DOHH2 (cell line): ENCODE data around the gene LIN54.
A peak's percentile ranks its signal among the peaks of the same experiment; 100 is the strongest.
"Not testable (repeated sequence)": the region's sequence is repeated elsewhere in the genome, so short reads cannot be mapped to it uniquely, and the experiment has no call there.

Source experiments
- H3F3A ChIP-seq: fragments of 200-600 bp; sonication (generic), shearing (Covaris generic); 2 replicates; pipeline ENCODE4 v1.6.0; 2016; ENCODE audit warnings: antibody characterized with exemption, mild to moderate bottlenecking; ENCODE audit not compliant: control insufficient read depth, insufficient read depth
- H3K27ac ChIP-seq: fragments of 200-600 bp; sonication (generic); 2 replicates; pipeline ENCODE4 v1.5.1; 2014; ENCODE audit warnings: low read depth, mild to moderate bottlenecking, low read length, moderate library complexity
- H3K27me3 ChIP-seq: fragments of 200-600 bp; sonication (generic); 2 replicates; pipeline ENCODE4 v1.6.1; 2014; ENCODE audit warnings: mild to moderate bottlenecking, low read length, mixed read lengths; ENCODE audit not compliant: control insufficient read depth
- H3K36me3 ChIP-seq: fragments of 200-600 bp; sonication (generic); 2 replicates; pipeline ENCODE4 v1.6.1; 2014; ENCODE audit warnings: mild to moderate bottlenecking, low read length, moderate library complexity, mixed read lengths; ENCODE audit not compliant: control insufficient read depth
- H3K4me1 ChIP-seq: fragments of 200-600 bp; sonication (generic); 2 replicates; pipeline ENCODE4 v1.6.1; 2014; ENCODE audit warnings: mild to moderate bottlenecking, low read length, mixed read lengths; ENCODE audit not compliant: control insufficient read depth
- H3K4me2 ChIP-seq: fragments of 200-600 bp; sonication (generic); 2 replicates; pipeline ENCODE4 v1.6.0; 2014; ENCODE audit warnings: mild to moderate bottlenecking, low read length, moderate library complexity
- H3K4me3 ChIP-seq: fragments of 200-600 bp; sonication (generic); 2 replicates; pipeline ENCODE4 v1.5.1; 2014; ENCODE audit warnings: mild to moderate bottlenecking, low read length, mixed read lengths
- H3K79me2 ChIP-seq: fragments of 200-600 bp; sonication (generic); 2 replicates; pipeline ENCODE4 v1.6.1; 2014; ENCODE audit warnings: mild to moderate bottlenecking, low read length, mixed read lengths; ENCODE audit not compliant: control insufficient read depth
- H3K9me2 ChIP-seq: fragments of 200-600 bp; sonication (generic); replicated peaks from 2 replicates; pipeline ENCODE4 v1.6.1; 2014; ENCODE audit warnings: mild to moderate bottlenecking, low read length, mixed read lengths; ENCODE audit not compliant: control insufficient read depth
- H3K9me3 ChIP-seq: fragments of 200-600 bp; sonication (generic); 2 replicates; pipeline ENCODE4 v1.6.1; 2014; ENCODE audit warnings: antibody characterized with exemption, low read length, mixed read lengths; ENCODE audit not compliant: control insufficient read depth, insufficient read depth
- H4K20me1 ChIP-seq: fragments of 200-600 bp; sonication (generic); 2 replicates; pipeline ENCODE4 v1.6.0; 2014; ENCODE audit warnings: low read depth, mild to moderate bottlenecking, antibody characterized with exemption, low read length, moderate library complexity; ENCODE audit not compliant: control insufficient read depth, insufficient read depth
- CTCF ChIP-seq: fragments of 200-600 bp; sonication (generic); IDR thresholded peaks from one replicate; pipeline ENCODE4 v1.5.1; 2014; ENCODE audit warnings: antibody characterized with exemption, mild to moderate bottlenecking, low read depth, low read length; ENCODE audit not compliant: poor library complexity, severe bottlenecking
- EZH2phosphoT487 ChIP-seq: fragments of 200-600 bp; sonication (generic); IDR thresholded peaks from 2 replicates; pipeline ENCODE4 v1.6.1; 2017; ENCODE audit warnings: borderline replicate concordance, mild to moderate bottlenecking, antibody characterized with exemption, low read length, moderate library complexity, mixed read lengths

Gene LIN54

GRCh38 chr4:83010522-83011318, at the start of gene LIN54:
Gene LIN54 (minus strand): TSS chr4:83010823. CDS start chr4:82984844, 25,979 bp downstream.
- Histone ChIP-seq H3K4me1 (peaks cover 28% of the 10 kb centered on the region), H4K20me1 (peaks cover 4% of the 10 kb centered on the region; the same call in 1 of the 2 replicates), H3K79me2 (peaks cover 68% of the 10 kb centered on the region), H3K4me3 (peak within 1 kb of the TSS; percentile 100), H3K4me2 (peak within 1 kb of the TSS; percentile 76), H3K9me2 (no peaks in the 10 kb centered on the region), H3K27ac (peak within 1 kb of the TSS; percentile 68), H3K9me3 (no peaks in the 10 kb centered on the region), H3F3A (peaks cover 16% of the 10 kb centered on the region), H3K36me3 (peaks cover 17% of the 10 kb centered on the region), H3K27me3 (no peaks in the 10 kb centered on the region)
- TF ChIP-seq CTCF (no peak), EZH2phosphoT487 (no peak)

GRCh38 chr4:83054928-83055327, 44.3 kb upstream of the LIN54 start:
- no peaks in the 10 kb centered on the region for H3K9me2 ChIP-seq
- no peak for TF ChIP-seq EZH2phosphoT487
- peak; percentile 59 for TF ChIP-seq CTCF
- no peak overlapping the region for H3K4me3 ChIP-seq
- H3K4me1 ChIP-seq, result no peaks in the 10 kb centered on the region
- H3K9me3 ChIP-seq, result no peaks in the 10 kb centered on the region
- no peak overlapping the region for H3K27ac ChIP-seq
- 0 out of 2 replicates have a peak, but pooled peaks cover 2% of the 10 kb centered on the region for H3F3A ChIP-seq
- no peak overlapping the region for H3K4me2 ChIP-seq
- no peaks in the 10 kb centered on the region for H4K20me1 ChIP-seq
- no peaks in the 10 kb centered on the region for H3K79me2 ChIP-seq
- H3K36me3 ChIP-seq, result peaks cover 33% of the 10 kb centered on the region
- no peaks in the 10 kb centered on the region for H3K27me3 ChIP-seq

- not testable (repeated sequence) for H3K9me2 ChIP-seq, H3K4me3 ChIP-seq, H3K27me3 ChIP-seq, H3K79me2 ChIP-seq, H3F3A ChIP-seq, H3K4me2 ChIP-seq, H3K9me3 ChIP-seq, H4K20me1 ChIP-seq, H3K27ac ChIP-seq
- H3K36me3 ChIP-seq, result peaks cover 27% of the 10 kb centered on the region
- peaks cover 21% of the 10 kb centered on the region for H3K4me1 ChIP-seq
These were observed 38.2 kb upstream of the LIN54 start for GRCh38 chr4:83048781-83049180.

GRCh38 chr4:83046693-83047473, 36.3 kb upstream of the LIN54 start:
- no peaks in the 10 kb centered on the region for H3K9me2 ChIP-seq
- H3K27me3 ChIP-seq, result no peaks in the 10 kb centered on the region
- H3K36me3 ChIP-seq, result peaks cover 17% of the 10 kb centered on the region
- no peaks in the 10 kb centered on the region for H3K9me3 ChIP-seq
- no peaks in the 10 kb centered on the region for H4K20me1 ChIP-seq
- peaks cover 21% of the 10 kb centered on the region for H3K4me1 ChIP-seq
- H3K4me2 ChIP-seq, result no peak overlapping the region
- H3F3A ChIP-seq, result no peaks in the 10 kb centered on the region
- H3K79me2 ChIP-seq, result peaks cover 17% of the 10 kb centered on the region
- H3K4me3 ChIP-seq, result no peak overlapping the region
- no peak overlapping the region for H3K27ac ChIP-seq
- TF ChIP-seq EZH2phosphoT487, result no peak
- TF ChIP-seq CTCF, result no peak
